SK-N-SH (cell line): ENCODE results near the gene PLEKHG1. TPM values are rescaled to one million over a fixed set of nuclear protein-coding genes. Genes with fewer than 3 reads are reported as not detected.

Experiments
- CTCF ChIA-PET: fragments of 300-600, 350-600 bp; formaldehyde crosslinking; extraction: SDS; loops from one replicate; lab custom pipeline; 2021; lab: Yijun Ruan, JAX
- POLR2A ChIA-PET: fragments of 350-600 bp; sonication (Branson Sonifier 250); formaldehyde crosslinking; extraction: SDS; loops from one replicate; lab custom pipeline; 2020; ENCODE audit warnings: antibody characterized with exemption, inconsistent platforms; lab: Yijun Ruan, JAX
- DNase-seq: peaks from one replicate; pipeline ENCODE4 v3.0.0; 2012
- H2AFZ ChIP-seq: fragments of 200-600 bp; sonication (generic); 2 replicates; pipeline ENCODE4 v1.8.1; 2016; ENCODE audit warnings: antibody characterized with exemption, mild to moderate bottlenecking, low read depth
- H3F3A ChIP-seq: fragments of 200-600 bp; sonication (generic); replicated peaks from 2 replicates; pipeline ENCODE3; 2016; ENCODE audit warnings: antibody characterized with exemption, mild to moderate bottlenecking; ENCODE audit not compliant: insufficient read depth
- H3K27ac ChIP-seq, 2 experiments: fragments of 200-500 bp in 1 of 2; fragments of 200-600 bp in 1 of 2; sonication (Bioruptor generic) in 1 of 2; sonication (generic), shearing (Covaris generic) in 1 of 2; 2 replicates each; pipeline versions ENCODE4 v1.5.1 to v1.6.1; 2014 to 2016; ENCODE audit warnings: low read depth in 2 of 2, inconsistent platforms in 1 of 2, low read length in 1 of 2, mild to moderate bottlenecking in 1 of 2, mixed read lengths in 1 of 2
- H3K27me3 ChIP-seq: fragments of 200-600 bp; sonication (generic), shearing (Covaris generic); 2 replicates; pipeline ENCODE4 v1.6.1; 2016; ENCODE audit warnings: mixed run types; ENCODE audit not compliant: insufficient read depth
- H3K36me3 ChIP-seq, 2 experiments: fragments of 200-500 bp in 1 of 2; fragments of 200-600 bp in 1 of 2; sonication (Bioruptor generic) in 1 of 2; sonication (generic) in 1 of 2; replicated peaks in 1 of 2; 2 replicates each; pipeline versions ENCODE3 to v1.5.1; 2014 to 2016; ENCODE audit warnings: low read length in 1 of 2, mild to moderate bottlenecking in 1 of 2; ENCODE audit not compliant: insufficient read depth in 2 of 2, control insufficient read depth in 1 of 2
- H3K4me1 ChIP-seq, 2 experiments: fragments of 200-500 bp in 1 of 2; fragments of 200-600 bp in 1 of 2; sonication (Bioruptor generic) in 1 of 2; sonication (generic), shearing (Covaris generic) in 1 of 2; 2 replicates each; pipeline versions ENCODE4 v1.5.1 to v1.6.1; 2014 to 2016; ENCODE audit warnings: low read depth in 1 of 2, low read length in 1 of 2, mixed run types in 1 of 2; ENCODE audit not compliant: insufficient read depth in 2 of 2, control insufficient read depth in 1 of 2
- H3K4me2 ChIP-seq: fragments of 200-600 bp; sonication (generic), shearing (Covaris generic); 2 replicates; pipeline ENCODE4 v1.6.1; 2017; ENCODE audit warnings: mixed run types
- H3K4me3 ChIP-seq, 2 experiments: fragments of 200-500 bp in 1 of 2; fragments of 200-600 bp in 1 of 2; sonication (Bioruptor generic) in 1 of 2; sonication (generic), shearing (Covaris generic) in 1 of 2; 2 replicates each; pipeline versions ENCODE4 v1.5.1 to v1.8.1; 2014 to 2016; ENCODE audit warnings: low read depth in 2 of 2, inconsistent platforms in 1 of 2, low read length in 1 of 2, mild to moderate bottlenecking in 1 of 2, mixed read lengths in 1 of 2, moderate library complexity in 1 of 2
- H3K79me2 ChIP-seq: fragments of 200-600 bp; sonication (generic); 2 replicates; pipeline ENCODE4 v1.8.1; 2017; ENCODE audit warnings: mild to moderate bottlenecking; ENCODE audit not compliant: insufficient read depth
- H3K9ac ChIP-seq: fragments of 200-600 bp; sonication (generic); 2 replicates; pipeline ENCODE4 v1.6.1; 2017; ENCODE audit warnings: mixed run types
- H3K9me2 ChIP-seq: fragments of 200-600 bp; sonication (generic); 2 replicates; pipeline ENCODE4 v1.6.1; 2017; ENCODE audit warnings: mixed run types
- H3K9me3 ChIP-seq: fragments of 200-600 bp; sonication (generic); 2 replicates; pipeline ENCODE4 v1.6.1; 2017; ENCODE audit warnings: mixed run types, mild to moderate bottlenecking, moderate library complexity
- H4K20me1 ChIP-seq: fragments of 200-600 bp; sonication (generic); 2 replicates; pipeline ENCODE4 v1.6.1; 2017; ENCODE audit warnings: mild to moderate bottlenecking, mixed run types; ENCODE audit not compliant: insufficient read depth
- ELF1 ChIP-seq: IDR thresholded peaks from 2 replicates; pipeline ENCODE4 v1.4.0; 2012
- EP300 ChIP-seq, 2 experiments: IDR thresholded peaks; 2 replicates each; pipeline versions ENCODE4 v1.4.0 to v1.6.1; 2012; ENCODE audit warnings: borderline replicate concordance in 1 of 2, low read depth in 1 of 2, low read length in 1 of 2
- FOSL2 ChIP-seq: IDR thresholded peaks from 2 replicates; pipeline ENCODE4 v1.4.0; 2012; ENCODE audit warnings: low read depth, mild to moderate bottlenecking, moderate library complexity, borderline replicate concordance
- FOXM1 ChIP-seq: IDR thresholded peaks from 2 replicates; pipeline ENCODE4 v1.4.0; 2012; ENCODE audit warnings: low read depth, mild to moderate bottlenecking
- GABPA ChIP-seq: IDR thresholded peaks from 2 replicates; pipeline ENCODE4 v1.4.0; 2012; ENCODE audit warnings: low read depth, mild to moderate bottlenecking
- GATA2 ChIP-seq: sonication (generic); formaldehyde crosslinking; IDR thresholded peaks from 2 replicates; pipeline ENCODE4 v1.5.0; 2020; ENCODE audit warnings: mild to moderate bottlenecking, missing genetic modification reagents
- IRF3 ChIP-seq: fragments of 150-350 bp; IDR thresholded peaks from 2 replicates; pipeline ENCODE4 v1.6.1; 2016; ENCODE audit warnings: mild to moderate bottlenecking, low read depth, low read length
- MEF2A ChIP-seq: IDR thresholded peaks from 2 replicates; pipeline ENCODE4 v1.4.0; 2012; ENCODE audit warnings: low read depth, borderline replicate concordance
- NFIC ChIP-seq: IDR thresholded peaks from 2 replicates; pipeline ENCODE4 v1.4.0; 2012; ENCODE audit warnings: borderline replicate concordance
- RAD21 ChIP-seq: IDR thresholded peaks from 2 replicates; pipeline ENCODE4 v1.6.1; 2012; ENCODE audit warnings: mild to moderate bottlenecking, low read length
- RCOR1 ChIP-seq: fragments of 150-350 bp; IDR thresholded peaks from 2 replicates; pipeline ENCODE4 v1.6.1; 2017; ENCODE audit warnings: antibody characterized with exemption, low read length
- REST ChIP-seq: IDR thresholded peaks from 2 replicates; pipeline ENCODE4 v1.6.1; 2012; ENCODE audit warnings: mild to moderate bottlenecking, low read depth, low read length, moderate library complexity
- RFX5 ChIP-seq: IDR thresholded peaks from 2 replicates; pipeline ENCODE4 v1.6.1; 2012; ENCODE audit warnings: mild to moderate bottlenecking, improper control_type of control experiment, low read length
- RXRA ChIP-seq: IDR thresholded peaks from 2 replicates; pipeline ENCODE4 v1.4.0; 2012; ENCODE audit warnings: low read depth, mild to moderate bottlenecking, borderline replicate concordance
- SIN3A ChIP-seq: IDR thresholded peaks from 2 replicates; pipeline ENCODE4 v1.6.1; 2012; ENCODE audit warnings: low read depth, mild to moderate bottlenecking, low read length, moderate library complexity, borderline replicate concordance
- TCF12 ChIP-seq: IDR thresholded peaks from 2 replicates; pipeline ENCODE4 v1.4.0; 2012
- TEAD4 ChIP-seq: IDR thresholded peaks from 2 replicates; pipeline ENCODE4 v1.4.0; 2012; ENCODE audit warnings: mild to moderate bottlenecking, borderline replicate concordance; ENCODE audit not compliant: insufficient read depth
- ZBTB33 ChIP-seq: IDR thresholded peaks from 2 replicates; pipeline ENCODE4 v1.4.0; 2012; ENCODE audit warnings: low read depth, borderline replicate concordance
- WGBS: methylation state at CpG from one replicate; pipeline ENCODE4 v1.1.6; 2017; ENCODE audit warnings: low lambda C conversion rate; 5-methylcytosine and 5-hydroxymethylcytosine counted together
- polyA plus RNA-seq, 3 experiments: library from polyadenylated mRNA; depleted of rRNA; stranded (reverse); fragments of >200 nt; gene quantifications; 2 replicates each; pipeline ENCODE4 v1.2.3, GENCODE V29; 2012

Gene PLEKHG1
- polyA plus RNA-seq, 1 of the 3 experiments (the other 2 are of a cell fraction): 0.02 TPM

GRCh38 chr6:150575836-150576235 lies 23.8 kb upstream of the PLEKHG1 start:
- Histone ChIP-seq H3K9ac (no peak overlapping the region), H3K4me3 (no peak overlapping the region), H3K27me3 (no peaks in the 10 kb centered on the region), H3K9me3 (no peaks in the 10 kb centered on the region), H3F3A (no peaks in the 10 kb centered on the region), H2AFZ (no peak overlapping the region), H3K79me2 (no peaks in the 10 kb centered on the region), H3K4me1 (no peaks in the 10 kb centered on the region), H3K36me3 (no peaks in the 10 kb centered on the region), H3K27ac (no peak overlapping the region), H3K9me2 (no peaks in the 10 kb centered on the region), H4K20me1 (no peaks in the 10 kb centered on the region), H3K4me2 (no peak overlapping the region)
- 31% methylated on average over 6 of the region's 6 CpGs for WGBS
- TF ChIP-seq SIN3A: no peak
- no peak for TF ChIP-seq ELF1
- TF ChIP-seq GABPA: no peak
- no peak for TF ChIP-seq MEF2A
- no peak for TF ChIP-seq RCOR1
- ChIA-PET POLR2A (no interaction called here), CTCF (no interaction called here)
- DNase-seq: no peak

- H3K79me2 ChIP-seq: no peaks in the 10 kb centered on the region
- H4K20me1 ChIP-seq: no peaks in the 10 kb centered on the region
- H3K36me3 ChIP-seq: no peaks in the 10 kb centered on the region
- no peak overlapping the region for H3K4me3 ChIP-seq
- H2AFZ ChIP-seq: no peak overlapping the region
- H3K4me1 ChIP-seq: no peaks in the 10 kb centered on the region
- H3K9me2 ChIP-seq: no peaks in the 10 kb centered on the region
- H3F3A ChIP-seq: no peaks in the 10 kb centered on the region
- no peak overlapping the region for H3K9ac ChIP-seq
- no peaks in the 10 kb centered on the region for H3K9me3 ChIP-seq
- no peaks in the 10 kb centered on the region for H3K27me3 ChIP-seq
- WGBS: 33% methylated on average over 12 of the region's 15 CpGs
- DNase-seq: no peak
- TF ChIP-seq ELF1: no peak
- TF ChIP-seq TCF12: no peak
- TF ChIP-seq EP300 (IDR thresholded peaks at IDR 0.05; ENCODE audit: borderline replicate concordance in 1 of 2, low read depth in 1 of 2, low read length in 1 of 2): no peak
- TF ChIP-seq MEF2A: no peak
- no peak for TF ChIP-seq FOSL2
- no peak for TF ChIP-seq RFX5
- no peak for TF ChIP-seq FOXM1
- no peak for TF ChIP-seq NFIC
- no peak for TF ChIP-seq ZBTB33
- no peak for TF ChIP-seq RAD21
- no peak for TF ChIP-seq REST
- no peak for TF ChIP-seq IRF3
- TF ChIP-seq RXRA: no peak
- TF ChIP-seq TEAD4: no peak
- TF ChIP-seq GATA2 (CRISPR knock-in tag): no peak
- TF ChIP-seq, all 33 proteins: peak for 0
- POLR2A ChIA-PET: no interaction called here
- CTCF ChIA-PET: no interaction called here
- Histone ChIP-seq H3K27ac (no peak overlapping the region), H3K4me2 (no peak overlapping the region)
These were observed 22.9 kb upstream of the PLEKHG1 start for GRCh38 chr6:150576651-150577226.
